Measurements from ENCODE around the gene TTC23. TPM values are rescaled to one million over a fixed set of nuclear protein-coding genes. Genes with fewer than 3 reads are reported as not detected.
A peak's percentile ranks its signal among the peaks of the same experiment; 100 is the strongest.

TTC23 gene
- polyA plus RNA-seq, 1 donor (not counting 4 experiments of a cell fraction or from before 2014, with no cell fraction given) = 6.7 TPM

GRCh38 chr15:99157456-99157855, 91.9 kb downstream of the TTC23 start:
- DNase-seq (ENCODE audit: low read depth, low spot score) = no peak
- Histone ChIP-seq H3K9ac (ENCODE audit: control insufficient read depth, extremely low read depth, insufficient read depth, low read length) (no peak overlapping the region), H3K27me3 (ENCODE audit: control insufficient read depth, extremely low read depth, insufficient read depth, low read length) (no peaks in the 10 kb centered on the region), H2AFZ (ENCODE audit: control insufficient read depth, low read length) (no peak overlapping the region), H3K27ac (ENCODE audit: control insufficient read depth, insufficient read depth, low read length) (no peak overlapping the region), H3K9me1 (ENCODE audit: control insufficient read depth, extremely low read depth, insufficient read depth, low read length) (no peaks in the 10 kb centered on the region), H4K20me1 (ENCODE audit: control insufficient read depth, extremely low read depth, insufficient read depth, low read length) (no peaks in the 10 kb centered on the region), H3K9me3 (ENCODE audit: control insufficient read depth, low read depth, low read length) (no peaks in the 10 kb centered on the region), H3K36me3 (ENCODE audit: control insufficient read depth in 2 of 2, extremely low read depth in 1 of 2, insufficient read depth in 2 of 2, low read length in 2 of 2) (peaks cover 0 to 10% of the 10 kb centered on the region in 2 experiments), H3K4me3 (ENCODE audit: control insufficient read depth in 2 of 3, extremely low read depth in 1 of 3, insufficient read depth in 2 of 3, low read depth in 1 of 3, low read length in 3 of 3) (no peak overlapping the region), H3K4me1 (ENCODE audit: control insufficient read depth, extremely low read depth, insufficient read depth, low read length) (no peaks in the 10 kb centered on the region), H3K4me2 (ENCODE audit: control insufficient read depth, extremely low read depth, insufficient read depth, low read depth, low read length) (no peak overlapping the region), H3K79me2 (ENCODE audit: control insufficient read depth, insufficient read depth, low read length) (no peaks in the 10 kb centered on the region)
- TF ChIP-seq CTCF (optimal IDR thresholded peaks at IDR 0.05 in 1 of 3, IDR thresholded peaks at IDR 0.05 in 1 of 3, conservative IDR thresholded peaks at IDR 0.05 in 1 of 3; ENCODE audit: extremely low read depth in 1 of 3, insufficient read depth in 2 of 3, low read length in 3 of 3) (no peak), EZH2 (IDR thresholded peaks at IDR 0.05; ENCODE audit: low read length) (no peak)
- FAIRE-seq = no peak
- dilution Hi-C loops (cut with MboI; ENCODE audit: extremely low pct_ligation_motif_present, low sequenced_read_pairs) = no loop called here

- FAIRE-seq = no peak
Observed at GRCh38 chr15:99155961-99156443, 93.4 kb downstream of the TTC23 start.

More at GRCh38 chr15:99155961-99156443, 93.4 kb downstream of the TTC23 start:
- no peaks in the 10 kb centered on the region for H3K4me1 ChIP-seq (ENCODE audit: control insufficient read depth, extremely low read depth, insufficient read depth, low read length)
- no peaks in the 10 kb centered on the region for H3K9me1 ChIP-seq (ENCODE audit: control insufficient read depth, extremely low read depth, insufficient read depth, low read length)
- dilution Hi-C loops (cut with MboI; ENCODE audit: extremely low pct_ligation_motif_present, low sequenced_read_pairs) = no loop called here
- H3K27ac ChIP-seq (ENCODE audit: control insufficient read depth, insufficient read depth, low read length) = no peak overlapping the region
- H3K4me2 ChIP-seq (ENCODE audit: control insufficient read depth, extremely low read depth, insufficient read depth, low read depth, low read length) = no peak overlapping the region
- H3K4me3 ChIP-seq (ENCODE audit: control insufficient read depth in 2 of 3, extremely low read depth in 1 of 3, insufficient read depth in 2 of 3, low read depth in 1 of 3, low read length in 3 of 3) = no peak overlapping the region
- H3K27me3 ChIP-seq (ENCODE audit: control insufficient read depth, extremely low read depth, insufficient read depth, low read length) = no peaks in the 10 kb centered on the region
- no peak overlapping the region for H2AFZ ChIP-seq (ENCODE audit: control insufficient read depth, low read length)
- H3K36me3 ChIP-seq (ENCODE audit: control insufficient read depth in 2 of 2, extremely low read depth in 1 of 2, insufficient read depth in 2 of 2, low read length in 2 of 2) = peaks cover 0 to 10% of the 10 kb centered on the region in 2 experiments
- no peak overlapping the region for H3K9ac ChIP-seq (ENCODE audit: control insufficient read depth, extremely low read depth, insufficient read depth, low read length)
- no peaks in the 10 kb centered on the region for H3K9me3 ChIP-seq (ENCODE audit: control insufficient read depth, low read depth, low read length)
- DNase-seq (ENCODE audit: low read depth, low spot score) = peak; percentile 2
- H3K79me2 ChIP-seq (ENCODE audit: control insufficient read depth, insufficient read depth, low read length) = no peaks in the 10 kb centered on the region
- TF ChIP-seq EZH2 (IDR thresholded peaks at IDR 0.05; ENCODE audit: low read length) (no peak), CTCF (optimal IDR thresholded peaks at IDR 0.05 in 1 of 3, IDR thresholded peaks at IDR 0.05 in 1 of 3, conservative IDR thresholded peaks at IDR 0.05 in 1 of 3; ENCODE audit: extremely low read depth in 1 of 3, insufficient read depth in 2 of 3, low read length in 3 of 3) (no peak)
- no peaks in the 10 kb centered on the region for H4K20me1 ChIP-seq (ENCODE audit: control insufficient read depth, extremely low read depth, insufficient read depth, low read length)
